B cell (primary cell): ENCODE measurements around the gene NRP1. TPM values are rescaled to one million over a fixed set of nuclear protein-coding genes. Genes with fewer than 3 reads are reported as not detected.

ENCODE experiments used
- ATAC-seq: fragments of 200-7000 bp; cut with Tn5 transposase; one replicate; pipeline ENCODE4 v1.10.0; 2021; ENCODE audit warnings: low read depth, mild to moderate bottlenecking, moderate number of reproducible peaks, moderate library complexity
- CTCF ChIA-PET: fragments of 350-600 bp; sonication (Branson Sonifier 250); formaldehyde crosslinking; loops from one replicate; lab custom pipeline; 2021; ENCODE audit warnings: antibody characterized with exemption, inconsistent platforms; lab: Charles Lee
- POLR2A ChIA-PET: fragments of 350-600 bp; sonication (Branson Sonifier 250); formaldehyde crosslinking; loops from one replicate; lab custom pipeline; 2021; ENCODE audit warnings: antibody characterized with exemption; lab: Charles Lee
- DNase-seq: peaks from one replicate; pipeline ENCODE4 v3.0.0; 2013
- H2AFZ ChIP-seq: 2 replicates; pipeline ENCODE4 v1.6.1; 2012; ENCODE audit warnings: mild to moderate bottlenecking, low read depth, low read length; ENCODE audit not compliant: insufficient read depth, poor library complexity, severe bottlenecking
- H3K27ac ChIP-seq, 2 donors: 1 replicate in 1 of 2; 2 replicates in 1 of 2; pipeline ENCODE4 v1.5.1; 2012 to 2013; ENCODE audit warnings: low read length in 2 of 2, mild to moderate bottlenecking in 2 of 2, moderate library complexity in 1 of 2
- H3K27me3 ChIP-seq, 4 experiments: fragments of 200-600 bp in 1 of 4; sonication (generic) in 1 of 4; replicated peaks in 1 of 4; 1 replicate in 2 of 4; 2 replicates in 2 of 4; pipeline versions ENCODE4 v1.6.1 to v1.7.0; 2013 to 2016; ENCODE audit warnings: low read length in 3 of 4, mild to moderate bottlenecking in 2 of 4, mixed read lengths in 1 of 4, moderate library complexity in 1 of 4; ENCODE audit not compliant: insufficient read depth in 4 of 4, control insufficient read depth in 3 of 4; ENCODE audit errors: control extremely low read depth in 1 of 4
- H3K36me3 ChIP-seq, 2 experiments: replicated peaks in 1 of 2; 1 replicate in 1 of 2; 2 replicates in 1 of 2; pipeline versions ENCODE4 v1.6.1 to v1.7.1; 2013; ENCODE audit warnings: low read length in 1 of 2; ENCODE audit not compliant: insufficient read depth in 2 of 2, control insufficient read depth in 1 of 2; ENCODE audit errors: control extremely low read depth in 1 of 2, extremely low read depth in 1 of 2
- H3K4me1 ChIP-seq, 2 donors: fragments of 200-600 bp in 1 of 2; sonication (generic) in 1 of 2; 1 replicate in 1 of 2; 2 replicates in 1 of 2; pipeline versions ENCODE4 v1.5.1 to v1.6.1; 2013 to 2017; ENCODE audit warnings: low read length in 2 of 2; ENCODE audit not compliant: control insufficient read depth in 2 of 2, insufficient read depth in 2 of 2
- H3K4me2 ChIP-seq: replicated peaks from 2 replicates; pipeline ENCODE3; 2012; ENCODE audit warnings: mild to moderate bottlenecking, low read depth, low read length; ENCODE audit not compliant: poor library complexity, severe bottlenecking
- H3K4me3 ChIP-seq, 5 experiments: fragments of 200-600 bp in 1 of 5; sonication (generic) in 1 of 5; 1 replicate in 3 of 5; 2 replicates in 2 of 5; pipeline versions ENCODE4 v1.5.1 to v1.7.0; 2011 to 2016; ENCODE audit warnings: low read length in 4 of 5, mild to moderate bottlenecking in 4 of 5, low read depth in 2 of 5, control low read depth in 1 of 5, moderate library complexity in 1 of 5; ENCODE audit not compliant: insufficient read depth in 1 of 5; ENCODE audit errors: control extremely low read depth in 1 of 5, extremely low read depth in 1 of 5
- H3K79me2 ChIP-seq: fragments of 200-600 bp; sonication (generic); one replicate; pipeline ENCODE4 v1.6.0; 2016; ENCODE audit warnings: low read length; ENCODE audit not compliant: control insufficient read depth, insufficient read depth
- H3K9ac ChIP-seq: fragments of 200-600 bp; sonication (generic); 2 replicates; pipeline ENCODE4 v1.6.1; 2017; ENCODE audit warnings: mild to moderate bottlenecking, low read length, moderate library complexity
- H3K9me3 ChIP-seq, 3 donors: one replicate each; pipeline versions ENCODE4 v1.6.1 to v1.7.1; 2013; ENCODE audit warnings: low read length in 2 of 3; ENCODE audit not compliant: control insufficient read depth in 2 of 3, insufficient read depth in 1 of 3; ENCODE audit errors: control extremely low read depth in 1 of 3
- H4K20me1 ChIP-seq: 2 replicates; pipeline ENCODE4 v1.6.0; 2012; ENCODE audit warnings: mild to moderate bottlenecking, low read length; ENCODE audit not compliant: insufficient read depth, control insufficient read depth, poor library complexity, severe bottlenecking
- H3K27ac Mint-ChIP-seq: one replicate; pipeline ENCODE4 v1.8.0; 2021; ENCODE audit warnings: mixed read lengths
- H3K27me3 Mint-ChIP-seq: one replicate; pipeline ENCODE4 v1.8.0; 2021; ENCODE audit warnings: mixed read lengths
- H3K4me1 Mint-ChIP-seq: one replicate; pipeline ENCODE4 v1.8.0; 2021; ENCODE audit warnings: mixed read lengths
- H3K4me3 Mint-ChIP-seq: one replicate; pipeline ENCODE4 v1.8.0; 2021; ENCODE audit warnings: mixed read lengths
- H3K9me3 Mint-ChIP-seq: one replicate; pipeline ENCODE4 v1.8.0; 2022; ENCODE audit warnings: mixed read lengths; ENCODE audit not compliant: insufficient read depth
- CTCF ChIP-seq: fragments of 200-600 bp; IDR thresholded peaks from one replicate; pipeline ENCODE4 v1.8.0; 2022; ENCODE audit warnings: antibody characterized with exemption, mild to moderate bottlenecking
- EZH2 ChIP-seq: IDR thresholded peaks from 2 replicates; pipeline ENCODE4 v1.6.1; 2012; ENCODE audit warnings: borderline replicate concordance, low read depth, mild to moderate bottlenecking, moderate library complexity, low read length; ENCODE audit not compliant: insufficient read depth, poor library complexity, severe bottlenecking
- WGBS: methylation state at CpG from one replicate; pipeline ENCODE4 v1.1.5; 2013; ENCODE audit warnings: missing lambda C conversion rate; ENCODE audit not compliant: insufficient coverage; 5-methylcytosine and 5-hydroxymethylcytosine counted together
- intact Hi-C: fragments of 100-400 bp; cut with micrococcal nuclease; formaldehyde crosslinking; loops from one replicate; pipeline ENCODE4 v1.10.0; 2022
- polyA plus RNA-seq: library from polyadenylated mRNA; depleted of rRNA; stranded (reverse); fragments of >200 nt; gene quantifications from 2 replicates; pipeline ENCODE4 v1.2.3, GENCODE V29; 2012
- total RNA-seq, 2 donors: library from RNA; stranded (reverse); fragments of 120-200 nt in 1 of 2; gene quantifications; 1 replicate in 1 of 2; 2 replicates in 1 of 2; pipeline versions ENCODE4 v1.2.3 to v1.2.4, GENCODE V29; 2013 to 2022

The NRP1 gene
- total and polyA plus RNA-seq, 2 donors (not counting 1 experiment from before 2014, with no cell fraction given), result 0.34 TPM; not detected in 1

GRCh38 chr10:33236916-33237315 lies 97.6 kb downstream of the NRP1 start:
- no peaks in the 10 kb centered on the region for H3K79me2 ChIP-seq
- no peaks in the 10 kb centered on the region for H3K27me3 ChIP-seq
- no peak overlapping the region for H3K27ac ChIP-seq
- Mint-ChIP-seq H3K4me3 (no peak overlapping the region), H3K27ac (no peak overlapping the region), H3K9me3 (no peaks in the 10 kb centered on the region), H3K27me3 (peaks cover 11% of the 10 kb centered on the region), H3K4me1 (peaks cover 7% of the 10 kb centered on the region)
- no peak overlapping the region for H3K4me2 ChIP-seq
- CTCF ChIA-PET, result no interaction called here
- no peak for DNase-seq
- H3K9ac ChIP-seq, result no peak overlapping the region
- no peaks in the 10 kb centered on the region for H3K36me3 ChIP-seq
- no peak for ATAC-seq
- H3K4me1 ChIP-seq, result no peaks in the 10 kb centered on the region
- no peaks in the 10 kb centered on the region for H3K9me3 ChIP-seq
- POLR2A ChIA-PET, result no interaction called here
- 100% methylated on average over 3 of the region's 6 CpGs for WGBS
- intact Hi-C loops, result no loop called here
- no peak overlapping the region for H2AFZ ChIP-seq
- TF ChIP-seq EZH2, result no peak
- no peaks in the 10 kb centered on the region for H4K20me1 ChIP-seq
- H3K4me3 ChIP-seq, result no peak overlapping the region

GRCh38 chr10:33235951-33236350 lies 98.5 kb downstream of the NRP1 start:
- no peak overlapping the region for H3K4me3 ChIP-seq
- intact Hi-C loops, result no loop called here
- no peaks in the 10 kb centered on the region for H3K36me3 ChIP-seq
- peaks cover 4% of the 10 kb centered on the region for H3K4me1 Mint-ChIP-seq
- no peak overlapping the region for H3K27ac ChIP-seq
- no peaks in the 10 kb centered on the region for H3K9me3 ChIP-seq
- H3K4me3 Mint-ChIP-seq, result no peak overlapping the region
- H3K9ac ChIP-seq, result no peak overlapping the region
- ChIA-PET POLR2A (no interaction called here), CTCF (no interaction called here)
- no peaks in the 10 kb centered on the region for H3K79me2 ChIP-seq
- no CpG with 5 or more reads among the region's 3 CpGs for WGBS
- H4K20me1 ChIP-seq, result no peaks in the 10 kb centered on the region
- H3K4me1 ChIP-seq, result no peaks in the 10 kb centered on the region
- no peak for DNase-seq
- no peak overlapping the region for H3K27ac Mint-ChIP-seq
- no peak overlapping the region for H2AFZ ChIP-seq
- TF ChIP-seq EZH2, result no peak
- TF ChIP-seq CTCF, result no peak
- no peak overlapping the region for H3K4me2 ChIP-seq
- H3K9me3 Mint-ChIP-seq, result no peaks in the 10 kb centered on the region
- H3K27me3 Mint-ChIP-seq, result peaks cover 11% of the 10 kb centered on the region
- ATAC-seq, result no peak
- no peaks in the 10 kb centered on the region for H3K27me3 ChIP-seq
